ENCODE measurements around the gene RSBN1.

GRCh38 chr1:113765306-113766230 lies 46.7 kb downstream of the RSBN1 start:
- TF ChIP-seq, protein P1, sequence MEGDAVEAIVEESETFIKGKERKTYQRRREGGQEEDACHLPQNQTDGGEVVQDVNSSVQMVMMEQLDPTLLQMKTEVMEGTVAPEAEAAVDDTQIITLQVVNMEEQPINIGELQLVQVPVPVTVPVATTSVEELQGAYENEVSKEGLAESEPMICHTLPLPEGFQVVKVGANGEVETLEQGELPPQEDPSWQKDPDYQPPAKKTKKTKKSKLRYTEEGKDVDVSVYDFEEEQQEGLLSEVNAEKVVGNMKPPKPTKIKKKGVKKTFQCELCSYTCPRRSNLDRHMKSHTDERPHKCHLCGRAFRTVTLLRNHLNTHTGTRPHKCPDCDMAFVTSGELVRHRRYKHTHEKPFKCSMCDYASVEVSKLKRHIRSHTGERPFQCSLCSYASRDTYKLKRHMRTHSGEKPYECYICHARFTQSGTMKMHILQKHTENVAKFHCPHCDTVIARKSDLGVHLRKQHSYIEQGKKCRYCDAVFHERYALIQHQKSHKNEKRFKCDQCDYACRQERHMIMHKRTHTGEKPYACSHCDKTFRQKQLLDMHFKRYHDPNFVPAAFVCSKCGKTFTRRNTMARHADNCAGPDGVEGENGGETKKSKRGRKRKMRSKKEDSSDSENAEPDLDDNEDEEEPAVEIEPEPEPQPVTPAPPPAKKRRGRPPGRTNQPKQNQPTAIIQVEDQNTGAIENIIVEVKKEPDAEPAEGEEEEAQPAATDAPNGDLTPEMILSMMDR (IDR thresholded peaks at IDR 0.05): no peak
- no peak for TF ChIP-seq POLR2A (IDR thresholded peaks at IDR 0.05)
